Inferior parietal cortex (tissue), 1 donor: Measurements from ENCODE around the gene FRMD4A.
"Not testable (repeated sequence)": the region's sequence is repeated elsewhere in the genome, so short reads cannot be mapped to it uniquely, and the experiment has no call there.

Source experiments
- DNase-seq: peaks from one replicate; pipeline ENCODE4 v3.0.0-alpha.2; 2016; ENCODE audit errors: extremely low spot score

The FRMD4A gene

GRCh38 chr10:14241196-14241595 lies 89.5 kb downstream of the FRMD4A start:
- DNase-seq = no peak

GRCh38 chr10:14240253-14241189 lies 90.2 kb downstream of the FRMD4A start:
- DNase-seq = no peak

DNA sequence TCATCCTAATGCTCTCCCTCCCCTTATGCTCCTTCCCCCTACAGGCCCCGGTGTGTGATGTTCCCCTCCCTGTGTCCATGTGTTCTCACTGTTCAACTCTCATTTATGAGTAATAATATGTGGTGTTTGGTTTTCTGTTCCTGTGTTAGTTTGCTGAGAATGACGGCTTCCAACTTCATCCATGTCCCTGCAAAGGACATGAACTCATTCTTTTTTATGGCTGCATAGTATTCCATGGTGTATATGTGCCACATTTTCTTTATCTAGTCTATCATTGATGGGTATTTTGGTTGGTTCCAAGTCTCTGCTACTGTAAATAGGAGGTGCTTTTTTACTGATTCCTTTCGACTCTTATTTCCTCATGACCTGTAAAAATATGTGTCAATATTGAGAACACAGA lies 92.1 kb downstream of the FRMD4A start:
- not testable (repeated sequence) for DNase-seq

DNA sequence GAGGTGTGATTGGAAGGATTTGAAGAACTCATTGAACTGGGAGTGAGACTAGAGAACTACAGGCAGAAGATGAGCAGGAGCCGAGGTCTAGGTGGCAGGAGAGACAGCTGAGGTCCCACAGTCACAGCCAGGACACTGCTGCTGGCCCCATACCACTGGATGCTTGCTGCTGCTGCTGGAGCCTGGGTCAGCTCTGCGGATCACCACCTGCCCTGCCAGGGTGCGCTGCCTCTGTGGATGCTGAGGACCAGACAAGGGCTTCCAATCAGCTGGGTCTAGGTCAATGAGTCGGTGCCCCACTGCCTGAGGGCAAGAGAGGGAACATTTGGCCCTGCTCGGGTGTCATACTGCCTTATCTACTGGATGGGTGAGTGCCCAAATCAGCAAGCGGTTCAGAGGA lies 94.4 kb downstream of the FRMD4A start:
- no peak for DNase-seq

GRCh38 chr10:14235566-14236195 lies 95.0 kb downstream of the FRMD4A start:
- DNase-seq = no peak

DNA sequence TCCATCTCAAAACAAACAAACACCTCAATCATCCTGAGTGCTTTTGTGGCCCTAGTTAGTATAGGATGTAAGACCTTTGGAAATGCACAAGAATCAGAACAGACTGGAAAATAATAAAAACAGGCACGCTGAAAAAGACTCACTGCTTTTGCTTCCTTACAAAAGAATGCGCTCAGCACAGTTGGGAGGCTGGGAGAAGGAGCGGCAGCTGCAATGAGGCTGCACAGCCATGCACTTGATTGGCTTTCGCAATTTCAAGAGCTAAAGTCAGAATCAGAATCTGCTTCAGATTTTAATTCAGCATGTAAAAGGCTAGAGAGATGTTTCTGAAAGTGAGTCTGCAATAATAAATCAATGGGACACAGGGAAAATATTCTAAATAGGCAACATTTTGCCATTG lies 97.2 kb downstream of the FRMD4A start:
- no peak for DNase-seq

- not testable (repeated sequence) for DNase-seq
These were observed 101.9 kb downstream of the FRMD4A start for GRCh38 chr10:14228798-14229197.

GRCh38 chr10:14225379-14225778 lies 105.3 kb downstream of the FRMD4A start:
- DNase-seq = no peak

- no peak for DNase-seq
These were observed 110.7 kb downstream of the FRMD4A start for GRCh38 chr10:14220026-14220425.

GRCh38 chr10:14219411-14219810 lies 111.3 kb downstream of the FRMD4A start:
- no peak for DNase-seq

GRCh38 chr10:14215641-14216040 lies 115.1 kb downstream of the FRMD4A start:
- DNase-seq = no peak

DNA sequence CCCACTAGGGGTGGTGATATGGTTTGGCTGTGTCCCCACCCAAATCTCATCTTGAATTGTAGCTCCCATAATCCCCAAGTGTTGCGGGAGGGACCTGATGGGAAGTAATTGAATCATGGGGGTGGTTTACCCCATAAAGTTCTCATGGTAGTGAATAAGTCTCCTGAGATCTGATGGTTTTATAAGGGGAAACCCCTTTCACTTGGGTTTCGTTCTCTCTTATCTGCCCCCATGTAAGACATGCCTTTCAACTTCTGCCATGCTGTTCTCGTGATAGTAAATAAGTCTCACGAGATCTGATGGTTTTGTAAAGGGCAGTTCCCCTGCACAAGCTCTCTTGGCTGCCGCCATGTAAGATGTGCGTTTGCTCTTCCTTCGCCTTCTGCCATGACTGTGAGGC lies 117.0 kb downstream of the FRMD4A start:
- DNase-seq = not testable (repeated sequence)

- no peak for DNase-seq
These were observed 119.1 kb downstream of the FRMD4A start for GRCh38 chr10:14211610-14212009.

DNA sequence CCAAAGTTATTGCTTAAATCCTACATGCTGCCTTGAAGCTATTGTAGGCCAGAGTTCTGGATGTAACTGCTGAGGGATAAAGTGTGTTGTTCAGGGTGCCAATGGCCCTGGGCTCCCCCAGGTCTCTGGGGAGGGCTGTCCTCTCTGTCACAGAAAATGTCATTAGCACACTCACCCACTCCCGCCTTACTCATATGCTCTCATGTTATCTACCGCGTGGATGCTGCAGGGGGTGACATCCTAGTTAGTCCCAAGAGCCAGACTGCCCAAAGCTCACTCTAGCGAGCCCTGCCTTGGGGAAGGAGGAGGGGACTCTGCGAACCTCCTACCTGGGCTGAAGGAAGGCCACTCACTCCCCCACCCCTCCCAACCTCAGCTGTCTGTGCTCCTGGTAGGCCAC lies 122.5 kb downstream of the FRMD4A start:
- no peak for DNase-seq

GRCh38 chr10:14205233-14205632 lies 125.5 kb downstream of the FRMD4A start:
- DNase-seq = no peak

- no peak for DNase-seq
These were observed 129.8 kb downstream of the FRMD4A start for GRCh38 chr10:14200698-14201544.

- not testable (repeated sequence) for DNase-seq
These were observed 131.6 kb downstream of the FRMD4A start for GRCh38 chr10:14199098-14199497.

GRCh38 chr10:14198078-14198477 lies 132.6 kb downstream of the FRMD4A start:
- DNase-seq = no peak

DNA sequence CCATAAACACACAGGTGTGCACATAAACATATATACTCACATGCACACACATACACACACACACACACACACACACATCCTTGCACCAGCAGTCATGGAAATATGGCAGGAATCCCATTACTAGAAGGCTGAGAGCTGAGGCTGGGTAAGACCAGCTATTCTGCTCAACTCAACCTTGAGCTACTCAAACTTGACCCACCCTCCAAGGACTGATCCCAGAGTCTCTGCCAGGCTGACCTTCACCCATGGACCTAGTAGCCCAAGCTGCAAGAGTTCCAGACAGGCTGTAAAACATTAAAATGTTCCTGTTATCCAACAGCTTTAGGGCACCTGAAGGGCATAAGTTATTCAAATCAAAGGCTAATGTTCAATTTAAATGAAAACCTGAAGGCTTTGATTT lies 134.6 kb downstream of the FRMD4A start:
- no peak for DNase-seq

- no peak for DNase-seq
These were observed 135.3 kb downstream of the FRMD4A start for GRCh38 chr10:14195433-14195832.

- DNase-seq = no peak
These were observed 138.0 kb downstream of the FRMD4A start for GRCh38 chr10:14192746-14193145.

GRCh38 chr10:14191871-14192270 lies 138.9 kb downstream of the FRMD4A start:
- no peak for DNase-seq
